ENCODE measurements around the gene TCF4. TPM values are rescaled to one million over a fixed set of nuclear protein-coding genes. Genes with fewer than 3 reads are reported as not detected.
A peak's percentile ranks its signal among the peaks of the same experiment; 100 is the strongest.

TCF4 gene
- total and polyA plus RNA-seq, 2 donors (not counting 3 experiments of a cell fraction or from before 2014, with no cell fraction given), result 183 to 390 TPM

DNA sequence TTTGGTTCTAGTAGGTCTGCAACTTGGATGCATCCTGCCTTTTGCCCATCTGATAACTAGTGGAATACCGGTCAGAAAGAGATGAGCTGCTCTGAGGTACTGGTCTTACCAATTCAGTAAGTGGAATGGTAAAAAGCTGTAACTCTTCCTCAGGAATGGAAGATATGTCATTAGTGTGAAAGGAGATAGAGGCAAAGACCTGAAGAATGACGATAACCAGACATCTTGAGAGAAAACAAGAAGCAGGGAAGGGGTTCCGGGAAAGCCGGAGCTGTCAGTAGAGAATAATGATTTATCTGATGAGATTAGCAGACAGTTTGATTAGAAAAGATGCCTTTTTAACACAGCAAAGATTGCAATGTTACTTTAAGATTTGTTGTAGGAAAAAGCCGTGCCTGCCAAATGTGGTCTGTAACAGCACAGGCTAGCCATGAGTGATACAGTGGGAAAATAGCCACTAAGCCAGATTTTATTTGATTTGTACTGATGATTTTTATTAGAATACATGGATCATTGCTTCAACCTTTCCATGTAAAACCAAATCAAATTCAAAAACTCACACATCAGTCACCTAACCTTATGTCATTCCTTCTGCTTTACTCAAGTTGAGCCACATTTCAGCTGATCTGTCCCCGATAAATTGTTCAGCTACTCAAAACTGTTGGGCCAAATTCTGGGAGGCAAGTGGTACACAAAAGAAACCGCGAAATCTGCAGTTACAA is 110.0 kb downstream of the TCF4 start:
- POLR2A ChIA-PET, result no interaction called here
- no peak for DNase-seq (ENCODE audit: low read depth, low spot score)
- peak overlapping the region; percentile 100 for H3K4me2 ChIP-seq (ENCODE audit: insufficient read depth, low read length)
- H3K27me3 ChIP-seq (ENCODE audit: control insufficient read depth in 2 of 2, insufficient read depth in 2 of 2, low read length in 2 of 2), result no peaks in the 10 kb centered on the region
- H3K9me3 ChIP-seq (replicated peaks; ENCODE audit: control insufficient read depth, insufficient read depth, low read length), result no peaks in the 10 kb centered on the region
- dilution Hi-C loops (cut with MboI; ENCODE audit: extremely low pct_ligation_motif_present, low sequenced_read_pairs), result no loop called here
- no peaks in the 10 kb centered on the region for H4K20me1 ChIP-seq (replicated peaks; ENCODE audit: control insufficient read depth, extremely low read depth, insufficient read depth, low read length)
- CTCF ChIA-PET, result interaction anchor here (0.7 to 1.5 kb wide), 10 partner anchors 17 to 304 kb away, joined by 3 to 7 read pairs (median 3); no protein-coding TSS in a partner anchor
- peak overlapping the region; percentile 95 for H3K9ac ChIP-seq (replicated peaks; ENCODE audit: extremely low read depth, insufficient read depth, low read length)
- intact Hi-C loops (cut with micrococcal nuclease), result loop anchor here (2.0 kb wide), 2 partner anchors 57 to 111 kb away; partner anchors contain the start of gene TCF4
- TF ChIP-seq, protein P1, sequence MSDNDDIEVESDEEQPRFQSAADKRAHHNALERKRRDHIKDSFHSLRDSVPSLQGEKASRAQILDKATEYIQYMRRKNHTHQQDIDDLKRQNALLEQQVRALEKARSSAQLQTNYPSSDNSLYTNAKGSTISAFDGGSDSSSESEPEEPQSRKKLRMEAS (IDR thresholded peaks at IDR 0.05; ENCODE audit: insufficient read depth, insufficient read length), result no peak
- TF ChIP-seq POLR2AphosphoS5 (IDR thresholded peaks at IDR 0.05; ENCODE audit: insufficient read depth, low read depth, low read length) (no peak), MYC (IDR thresholded peaks at IDR 0.05; ENCODE audit: low read depth, low read length) (no peak), JUN (IDR thresholded peaks at IDR 0.05; ENCODE audit: borderline replicate concordance, insufficient read depth, insufficient read length, low read depth) (no peak), GATA2 (IDR thresholded peaks at IDR 0.05; ENCODE audit: insufficient read depth, insufficient read length, low read depth, low read length) (peak; percentile 35), EZH2 (IDR thresholded peaks at IDR 0.05; ENCODE audit: borderline replicate concordance, low read depth, low read length, severe bottlenecking) (no peak)
- FAIRE-seq, result no peak
- peaks cover 35% of the 10 kb centered on the region for H3K4me1 ChIP-seq (ENCODE audit: control insufficient read depth, extremely low read depth, insufficient read depth, low read length)
- peak overlapping the region; percentile 31 to 91 (median 80) for H3K4me3 ChIP-seq (replicated peaks in 1 of 3; ENCODE audit: insufficient read depth in 1 of 3, low read depth in 1 of 3, low read length in 3 of 3)
- H3K79me2 ChIP-seq (ENCODE audit: control insufficient read depth, insufficient read depth, low read length), result peaks cover 54% of the 10 kb centered on the region
- TSS peak; percentile 41 for BruUV-seq (replicated peaks)
- peaks cover 0 to 2% of the 10 kb centered on the region in 2 experiments for H3K36me3 ChIP-seq (ENCODE audit: control insufficient read depth in 2 of 2, extremely low read depth in 1 of 2, insufficient read depth in 2 of 2, low read length in 2 of 2)
- peak overlapping the region; percentile 39 for H2AFZ ChIP-seq (ENCODE audit: low read depth, low read length)
- no peaks in the 10 kb centered on the region for H3K9me1 ChIP-seq (replicated peaks; ENCODE audit: control insufficient read depth, extremely low read depth, insufficient read depth, low read length)
- H3K27ac ChIP-seq (ENCODE audit: insufficient read depth, low read depth, low read length), result peak overlapping the region; percentile 95
